GM12801 (cell line): ENCODE measurements around the gene CMTM5.

Source experiments
- TF ChIP-seq, protein P1 (sequence below): IDR thresholded peaks from one replicate; pipeline ENCODE4 v1.5.1; 2011; ENCODE audit warnings: control low read depth; ENCODE audit not compliant: insufficient read length; ENCODE audit errors: extremely low read depth

Gene CMTM5

DNA sequence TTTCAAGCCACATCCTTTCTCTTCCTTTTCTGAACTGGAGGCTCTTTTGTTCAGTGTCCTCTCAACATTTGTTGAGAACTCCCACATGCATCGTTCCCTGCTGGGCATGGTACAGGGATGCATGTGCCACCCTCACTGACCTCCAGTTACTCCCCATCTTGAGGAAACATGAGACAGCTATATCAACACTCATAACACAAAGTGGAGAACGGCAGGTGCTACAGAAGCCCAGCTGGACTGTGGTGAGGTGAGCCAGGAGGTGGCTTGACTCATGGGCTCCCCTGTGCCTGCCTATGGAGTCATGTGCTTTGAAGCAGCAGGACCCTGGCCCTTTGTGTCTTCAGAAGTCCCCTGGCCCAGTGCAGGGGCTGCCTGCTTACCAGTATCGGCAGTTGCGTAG is 21.5 kb downstream of the CMTM5 start:
- TF ChIP-seq, protein P1, sequence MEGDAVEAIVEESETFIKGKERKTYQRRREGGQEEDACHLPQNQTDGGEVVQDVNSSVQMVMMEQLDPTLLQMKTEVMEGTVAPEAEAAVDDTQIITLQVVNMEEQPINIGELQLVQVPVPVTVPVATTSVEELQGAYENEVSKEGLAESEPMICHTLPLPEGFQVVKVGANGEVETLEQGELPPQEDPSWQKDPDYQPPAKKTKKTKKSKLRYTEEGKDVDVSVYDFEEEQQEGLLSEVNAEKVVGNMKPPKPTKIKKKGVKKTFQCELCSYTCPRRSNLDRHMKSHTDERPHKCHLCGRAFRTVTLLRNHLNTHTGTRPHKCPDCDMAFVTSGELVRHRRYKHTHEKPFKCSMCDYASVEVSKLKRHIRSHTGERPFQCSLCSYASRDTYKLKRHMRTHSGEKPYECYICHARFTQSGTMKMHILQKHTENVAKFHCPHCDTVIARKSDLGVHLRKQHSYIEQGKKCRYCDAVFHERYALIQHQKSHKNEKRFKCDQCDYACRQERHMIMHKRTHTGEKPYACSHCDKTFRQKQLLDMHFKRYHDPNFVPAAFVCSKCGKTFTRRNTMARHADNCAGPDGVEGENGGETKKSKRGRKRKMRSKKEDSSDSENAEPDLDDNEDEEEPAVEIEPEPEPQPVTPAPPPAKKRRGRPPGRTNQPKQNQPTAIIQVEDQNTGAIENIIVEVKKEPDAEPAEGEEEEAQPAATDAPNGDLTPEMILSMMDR = no peak

DNA sequence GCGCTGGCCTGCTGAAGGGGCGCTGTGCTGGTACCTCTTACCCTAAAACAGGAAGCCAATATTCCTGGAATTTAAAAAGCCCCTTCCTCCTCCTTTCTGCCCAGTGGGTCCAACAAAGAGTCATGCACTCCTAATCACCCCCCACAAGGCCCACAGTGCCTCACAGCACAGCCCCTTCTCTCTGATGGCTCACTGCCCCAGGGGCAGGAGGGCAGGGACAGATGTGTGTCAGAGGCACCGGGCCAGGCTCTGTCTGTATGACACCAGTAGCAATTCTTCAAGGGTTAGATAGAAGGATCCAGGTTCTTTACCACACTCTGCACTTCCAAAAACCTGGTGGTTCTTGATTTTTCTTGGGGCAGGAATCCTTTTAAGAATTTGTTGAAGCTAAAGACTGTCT is 22.3 kb downstream of the CMTM5 start:
- TF ChIP-seq, protein P1 = no peak

DNA sequence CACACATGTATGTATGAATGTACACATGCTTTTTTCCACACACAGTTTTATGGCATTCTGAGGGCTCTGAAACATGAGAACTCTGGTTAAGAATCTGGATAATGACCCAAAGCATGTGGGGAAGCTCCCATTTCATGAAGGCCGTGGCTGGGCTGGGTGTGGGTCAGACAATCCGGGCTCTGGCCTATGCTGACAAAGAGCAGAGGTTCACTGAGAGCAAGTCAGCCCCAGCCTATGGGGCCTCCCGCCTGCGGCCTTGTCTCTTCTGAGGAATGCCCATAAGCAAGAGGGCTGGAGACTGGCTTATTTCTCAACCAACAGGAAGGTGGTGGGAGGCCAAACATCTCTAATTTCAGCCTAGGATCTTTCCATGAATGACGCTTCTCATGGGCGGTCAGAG is 22.7 kb downstream of the CMTM5 start:
- TF ChIP-seq, protein P1 = no peak

GRCh38 chr14:23401291-23401690 is 24.4 kb downstream of the CMTM5 start:
- TF ChIP-seq, protein P1 = no peak

- TF ChIP-seq, protein P1 = no peak
Observed at GRCh38 chr14:23402296-23403138, 25.7 kb downstream of the CMTM5 start.

DNA sequence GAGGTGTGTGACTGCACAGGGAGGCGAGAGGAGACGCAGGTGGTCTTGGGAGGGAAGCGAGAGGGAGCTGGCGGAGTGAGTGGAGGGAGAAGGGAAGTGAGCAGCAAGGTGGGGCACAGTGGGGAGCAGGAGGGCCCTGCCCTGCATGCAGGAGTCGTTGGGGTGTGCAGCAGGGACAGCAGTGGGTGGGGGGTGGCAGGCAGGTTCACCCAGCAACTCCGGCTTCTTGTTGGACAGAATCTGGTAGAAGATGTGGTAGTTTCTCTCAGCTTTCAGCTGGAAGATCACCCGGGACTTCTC is 26.2 kb downstream of the CMTM5 start:
- TF ChIP-seq, protein P1 = no peak

DNA sequence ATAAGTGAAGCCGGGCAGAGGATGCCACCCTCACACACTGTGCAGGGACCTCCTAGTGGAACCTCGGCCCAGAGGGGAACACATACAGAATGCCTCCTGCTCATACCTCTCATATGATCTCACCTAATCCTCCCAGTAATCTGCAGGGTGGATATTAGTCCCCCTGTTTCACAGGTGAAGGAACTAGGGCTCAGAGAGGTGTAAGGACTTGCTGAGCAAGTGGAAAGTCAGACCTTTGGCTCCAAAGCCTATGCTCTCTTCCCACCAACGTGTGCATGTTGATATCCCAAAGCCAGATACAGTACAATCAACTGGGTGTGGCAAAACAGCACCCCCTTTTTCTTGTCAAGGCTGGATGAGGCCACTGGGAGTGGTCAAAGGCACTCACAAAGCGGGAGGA is 27.1 kb downstream of the CMTM5 start:
- TF ChIP-seq, protein P1 = no peak
